CD4-positive, alpha-beta T cell (primary cell): Measurements from ENCODE around the gene MRPS23. TPM values are rescaled to one million over a fixed set of nuclear protein-coding genes. Genes with fewer than 3 reads are reported as not detected.

Source experiments
- ATAC-seq: fragments of 200-7000 bp; cut with Tn5 transposase; one replicate; pipeline ENCODE4 v1.10.0; 2022; ENCODE audit warnings: mild to moderate bottlenecking; ENCODE audit not compliant: poor library complexity
- CTCF ChIA-PET: fragments of 350-600 bp; sonication (Branson Sonifier 250); formaldehyde crosslinking; loops from one replicate; lab custom pipeline; 2021; ENCODE audit warnings: antibody characterized with exemption, inconsistent platforms; lab: Charles Lee
- POLR2A ChIA-PET: fragments of 350-600 bp; sonication (Branson Sonifier 250); formaldehyde crosslinking; loops from one replicate; lab custom pipeline; 2021; ENCODE audit warnings: antibody characterized with exemption, inconsistent platforms; lab: Charles Lee
- DNase-seq, 14 experiments: peaks; one replicate each; pipeline ENCODE4 v3.0.0-alpha.2; 2013 to 2020; ENCODE audit warnings: mixed read lengths in 2 of 14
- H3K27ac ChIP-seq, 2 donors: one replicate each; pipeline versions ENCODE4 v1.5.1 to v1.7.0; 2013; ENCODE audit warnings: low read length in 2 of 2, low read depth in 1 of 2, mild to moderate bottlenecking in 1 of 2
- H3K27me3 ChIP-seq, 2 experiments: 1 replicate in 1 of 2; 2 replicates in 1 of 2; pipeline versions ENCODE4 v1.6.1 to v1.7.0; 2013; ENCODE audit warnings: low read length in 2 of 2, control low read depth in 1 of 2, mild to moderate bottlenecking in 1 of 2, moderate library complexity in 1 of 2; ENCODE audit not compliant: insufficient read depth in 2 of 2, control insufficient read depth in 1 of 2
- H3K36me3 ChIP-seq: one replicate; pipeline ENCODE4 v1.6.1; 2013; ENCODE audit warnings: low read length, control low read depth; ENCODE audit not compliant: insufficient read depth
- H3K4me1 ChIP-seq: one replicate; pipeline ENCODE4 v1.6.1; 2013; ENCODE audit warnings: low read length, control low read depth; ENCODE audit not compliant: insufficient read depth
- H3K4me3 ChIP-seq: one replicate; pipeline ENCODE4 v1.5.1; 2013; ENCODE audit warnings: mild to moderate bottlenecking, low read length, moderate library complexity
- H3K9me3 ChIP-seq, 2 experiments: 1 replicate in 1 of 2; 2 replicates in 1 of 2; pipeline versions ENCODE4 v1.6.1 to v1.7.0; 2013; ENCODE audit warnings: low read length in 2 of 2, mild to moderate bottlenecking in 2 of 2, control low read depth in 1 of 2, moderate library complexity in 1 of 2; ENCODE audit not compliant: control insufficient read depth in 1 of 2, insufficient read depth in 1 of 2
- H3K27ac Mint-ChIP-seq: one replicate; pipeline ENCODE4 v1.8.0; 2020; ENCODE audit warnings: mixed read lengths
- H3K27me3 Mint-ChIP-seq: one replicate; pipeline ENCODE4 v1.8.0; 2021; ENCODE audit warnings: mixed read lengths
- H3K36me3 Mint-ChIP-seq: one replicate; pipeline ENCODE4 v1.8.0; 2021; ENCODE audit warnings: low read depth, mixed read lengths
- H3K4me1 Mint-ChIP-seq: one replicate; pipeline ENCODE4 v1.8.0; 2021; ENCODE audit warnings: low read depth, mixed read lengths
- H3K4me3 Mint-ChIP-seq: one replicate; pipeline ENCODE4 v1.8.0; 2020; ENCODE audit warnings: mild to moderate bottlenecking, mixed read lengths
- H3K9me3 Mint-ChIP-seq: one replicate; pipeline ENCODE4 v1.8.0; 2020; ENCODE audit warnings: mixed read lengths
- intact Hi-C, 2 experiments: fragments of 100-400 bp; cut with DNase I in 1 of 2; cut with micrococcal nuclease in 1 of 2; formaldehyde crosslinking; loops; one replicate each; pipeline versions ENCODE4 v1.15.1 to v1.9.0; 2023 to 2025; cut with DNase I, micrococcal nuclease
- total RNA-seq, 174 experiments: library from RNA in 2 of 174; stranded (reverse) in 2 of 174; gene quantifications; one replicate each; pipeline ENCODE4 v1.2.3 and lab custom pipeline; 2021 to 2026
- TF ChIP-seq, protein P1 (sequence below): fragments of 200-600 bp; IDR thresholded peaks from one replicate; pipeline ENCODE4 v1.8.0; 2022; ENCODE audit warnings: antibody characterized with exemption, mild to moderate bottlenecking

The MRPS23 gene
- total RNA-seq, 2 experiments from 2014 or later, result 14.6 to 14.7 TPM

DNA sequence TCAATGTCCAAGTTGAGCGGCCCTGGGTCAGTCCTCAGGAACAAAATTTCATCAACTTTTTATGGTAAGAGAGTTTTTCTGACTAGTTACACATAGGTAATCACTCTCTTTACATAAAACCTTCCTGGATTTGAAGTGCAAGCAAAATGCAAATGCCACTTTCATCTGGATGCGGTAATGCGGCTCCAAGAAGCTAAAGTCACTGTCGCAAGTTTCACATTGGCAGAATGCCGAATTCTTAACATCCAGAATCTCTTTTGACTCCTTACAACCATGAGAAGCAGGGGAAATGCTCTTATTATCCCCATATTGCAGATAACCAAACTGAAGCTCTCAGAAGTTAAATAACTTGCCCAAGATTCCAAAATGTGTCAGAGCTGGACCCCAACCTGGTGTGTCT is 30.0 kb downstream of the MRPS23 start:
- H3K9me3 Mint-ChIP-seq, result no peaks in the 10 kb centered on the region
- TF ChIP-seq, protein P1, sequence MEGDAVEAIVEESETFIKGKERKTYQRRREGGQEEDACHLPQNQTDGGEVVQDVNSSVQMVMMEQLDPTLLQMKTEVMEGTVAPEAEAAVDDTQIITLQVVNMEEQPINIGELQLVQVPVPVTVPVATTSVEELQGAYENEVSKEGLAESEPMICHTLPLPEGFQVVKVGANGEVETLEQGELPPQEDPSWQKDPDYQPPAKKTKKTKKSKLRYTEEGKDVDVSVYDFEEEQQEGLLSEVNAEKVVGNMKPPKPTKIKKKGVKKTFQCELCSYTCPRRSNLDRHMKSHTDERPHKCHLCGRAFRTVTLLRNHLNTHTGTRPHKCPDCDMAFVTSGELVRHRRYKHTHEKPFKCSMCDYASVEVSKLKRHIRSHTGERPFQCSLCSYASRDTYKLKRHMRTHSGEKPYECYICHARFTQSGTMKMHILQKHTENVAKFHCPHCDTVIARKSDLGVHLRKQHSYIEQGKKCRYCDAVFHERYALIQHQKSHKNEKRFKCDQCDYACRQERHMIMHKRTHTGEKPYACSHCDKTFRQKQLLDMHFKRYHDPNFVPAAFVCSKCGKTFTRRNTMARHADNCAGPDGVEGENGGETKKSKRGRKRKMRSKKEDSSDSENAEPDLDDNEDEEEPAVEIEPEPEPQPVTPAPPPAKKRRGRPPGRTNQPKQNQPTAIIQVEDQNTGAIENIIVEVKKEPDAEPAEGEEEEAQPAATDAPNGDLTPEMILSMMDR, result no peak
- ATAC-seq (no peak), DNase-seq (no peak)
- ChIA-PET CTCF (no interaction called here), POLR2A (no interaction called here)
- Histone ChIP-seq H3K36me3 (no peaks in the 10 kb centered on the region), H3K4me1 (no peaks in the 10 kb centered on the region), H3K4me3 (no peak overlapping the region), H3K9me3 (no peaks in the 10 kb centered on the region), H3K27ac (no peak overlapping the region), H3K27me3 (peaks cover 0 to 5% of the 10 kb centered on the region in 2 experiments)
- H3K36me3 Mint-ChIP-seq, result no peaks in the 10 kb centered on the region
- intact Hi-C loops, result no loop called here
- H3K27ac Mint-ChIP-seq, result no peak overlapping the region
- H3K4me1 Mint-ChIP-seq, result no peaks in the 10 kb centered on the region
- H3K4me3 Mint-ChIP-seq, result no peak overlapping the region
- H3K27me3 Mint-ChIP-seq, result peaks cover 30% of the 10 kb centered on the region

DNA sequence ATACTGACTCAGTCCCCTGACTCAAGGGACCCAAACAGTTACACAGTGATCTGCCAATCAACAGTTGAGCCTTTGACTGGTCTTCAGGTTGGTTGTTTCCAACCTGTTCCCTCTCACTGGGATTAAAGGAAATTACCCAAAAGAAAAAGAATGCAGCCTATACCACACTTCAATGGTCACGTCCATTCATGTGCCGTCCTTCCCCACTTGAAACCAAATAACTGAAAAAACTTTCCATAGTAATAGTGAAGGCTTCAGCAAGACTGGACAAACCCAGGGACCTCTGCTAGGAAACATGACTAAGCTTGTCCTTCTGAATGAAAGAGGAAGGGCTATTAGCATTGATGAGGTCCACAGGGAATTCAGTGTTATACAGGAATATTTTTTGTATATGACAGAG is 30.6 kb downstream of the MRPS23 start:
- no peak for ATAC-seq
- no peaks in the 10 kb centered on the region for H3K4me1 ChIP-seq
- H3K27ac Mint-ChIP-seq, result no peak overlapping the region

DNA sequence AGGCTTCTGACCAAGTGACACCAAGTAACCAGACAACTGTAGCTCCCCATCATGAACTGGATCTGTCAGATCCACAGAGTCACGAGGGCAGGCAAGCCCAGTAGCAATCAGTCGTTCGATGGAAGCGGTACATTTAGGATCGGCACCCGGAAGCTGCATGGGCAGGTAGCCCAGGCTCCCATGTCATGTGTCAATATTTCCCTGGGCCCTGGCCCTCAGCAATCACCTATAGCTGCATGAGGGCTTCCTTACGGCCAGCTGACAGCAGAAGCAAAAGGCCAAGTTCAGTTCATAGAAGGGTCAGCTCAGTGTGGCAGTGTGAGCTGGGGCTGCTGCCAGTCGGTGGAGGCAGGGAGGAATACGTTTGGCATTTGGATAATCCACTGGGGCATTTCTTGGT is 31.8 kb downstream of the MRPS23 start:
- Histone ChIP-seq H3K9me3 (no peaks in the 10 kb centered on the region), H3K36me3 (no peaks in the 10 kb centered on the region), H3K4me3 (no peak overlapping the region), H3K27me3 (peaks cover 0 to 5% of the 10 kb centered on the region in 2 experiments), H3K27ac (no peak overlapping the region), H3K4me1 (no peaks in the 10 kb centered on the region)
- Mint-ChIP-seq H3K36me3 (no peaks in the 10 kb centered on the region), H3K4me1 (no peaks in the 10 kb centered on the region), H3K27ac (no peak overlapping the region), H3K27me3 (peaks cover 42% of the 10 kb centered on the region), H3K9me3 (no peaks in the 10 kb centered on the region), H3K4me3 (no peak overlapping the region)
- ChIA-PET POLR2A (no interaction called here), CTCF (no interaction called here)
- DNase-seq (no peak), ATAC-seq (no peak)
- intact Hi-C loops, result no loop called here
- TF ChIP-seq, protein P1, result no peak

More for the DNA sequence above, 30.6 kb downstream of the MRPS23 start:
- Histone ChIP-seq H3K36me3 (no peaks in the 10 kb centered on the region), H3K9me3 (no peaks in the 10 kb centered on the region), H3K27me3 (peaks cover 0 to 5% of the 10 kb centered on the region in 2 experiments), H3K4me3 (no peak overlapping the region), H3K27ac (no peak overlapping the region)
- no peaks in the 10 kb centered on the region for H3K36me3 Mint-ChIP-seq
- no peaks in the 10 kb centered on the region for H3K4me1 Mint-ChIP-seq
- intact Hi-C loops, result no loop called here
- peaks cover 36% of the 10 kb centered on the region for H3K27me3 Mint-ChIP-seq
- ChIA-PET POLR2A (no interaction called here), CTCF (no interaction called here)
- no peaks in the 10 kb centered on the region for H3K9me3 Mint-ChIP-seq
- DNase-seq, result no peak
- TF ChIP-seq, protein P1, result no peak
- H3K4me3 Mint-ChIP-seq, result no peak overlapping the region
